Neural cell (in vitro differentiated cells): ENCODE data around the gene LCE1E. TPM values are rescaled to one million over a fixed set of nuclear protein-coding genes. Genes with fewer than 3 reads are reported as not detected.

Experiments used
- H2AFZ ChIP-seq: fragments of 200-600, 300-800 bp; sonication (generic), shearing (Covaris generic); 2 replicates; pipeline ENCODE4 v1.6.0; 2014; ENCODE audit warnings: low read depth, mild to moderate bottlenecking, antibody characterized with exemption, low read length, moderate library complexity
- H3F3A ChIP-seq: fragments of 200-600 bp; shearing (Covaris generic); 2 replicates; pipeline ENCODE4 v1.6.1; 2016; ENCODE audit warnings: mild to moderate bottlenecking, moderate library complexity, mixed read lengths, antibody characterized with exemption, low read length; ENCODE audit not compliant: insufficient read depth, poor library complexity, severe bottlenecking
- H3K27ac ChIP-seq: fragments of 200-600, 300-800 bp; sonication (generic), shearing (Covaris generic); 2 replicates; pipeline ENCODE4 v1.5.1; 2014; ENCODE audit warnings: mild to moderate bottlenecking, low read length, moderate library complexity
- H3K27me3 ChIP-seq: fragments of 300-800, 200-600 bp; sonication (generic), shearing (Covaris generic); 2 replicates; pipeline ENCODE4 v1.6.0; 2014; ENCODE audit warnings: mild to moderate bottlenecking, low read depth, low read length, moderate library complexity; ENCODE audit not compliant: insufficient read depth
- H3K36me3 ChIP-seq: fragments of 300-800, 200-600 bp; sonication (generic), shearing (Covaris generic); 2 replicates; pipeline ENCODE4 v1.5.1; 2014; ENCODE audit warnings: mild to moderate bottlenecking, antibody characterized with exemption, low read length, moderate library complexity; ENCODE audit not compliant: insufficient read depth
- H3K4me2 ChIP-seq: fragments of 300-800, 200-600 bp; sonication (generic), shearing (Covaris generic); 2 replicates; pipeline ENCODE4 v1.6.0; 2014; ENCODE audit warnings: mild to moderate bottlenecking, low read length
- H3K4me3 ChIP-seq: fragments of 300-800, 200-600 bp; sonication (generic), shearing (Covaris generic); 2 replicates; pipeline ENCODE4 v1.5.1; 2014; ENCODE audit warnings: mild to moderate bottlenecking, low read length, moderate library complexity
- H3K79me2 ChIP-seq: fragments of 200-600 bp; shearing (Covaris generic); replicated peaks from 2 replicates; pipeline ENCODE4 v1.6.0; 2014; ENCODE audit warnings: mild to moderate bottlenecking, low read length, moderate library complexity; ENCODE audit not compliant: insufficient read depth
- H3K9ac ChIP-seq: fragments of 300-800, 200-600 bp; sonication (generic), shearing (Covaris generic); 2 replicates; pipeline ENCODE4 v1.6.1; 2016; ENCODE audit warnings: mild to moderate bottlenecking, low read length, mixed read lengths
- H3K9me2 ChIP-seq: fragments of 200-600 bp; shearing (Covaris generic); 2 replicates; pipeline ENCODE4 v1.6.1; 2016; ENCODE audit warnings: mild to moderate bottlenecking, low read length, mixed read lengths; ENCODE audit not compliant: insufficient read depth
- H3K9me3 ChIP-seq: fragments of 200-600, 300-800 bp; sonication (generic), shearing (Covaris generic); 2 replicates; pipeline ENCODE4 v1.6.1; 2016; ENCODE audit warnings: mild to moderate bottlenecking, mixed run types, low read length, moderate library complexity, mixed read lengths
- H4K20me1 ChIP-seq: fragments of 200-600 bp; shearing (Covaris generic); 2 replicates; pipeline ENCODE4 v1.6.1; 2016; ENCODE audit warnings: mild to moderate bottlenecking, mixed run types; ENCODE audit not compliant: insufficient read depth
- CTCF ChIP-seq: fragments of 450-650 bp; IDR thresholded peaks from 2 replicates; pipeline ENCODE4 v1.5.1; 2014; ENCODE audit warnings: antibody characterized with exemption, mild to moderate bottlenecking, moderate library complexity; ENCODE audit not compliant: poor library complexity, severe bottlenecking
- EP300 ChIP-seq: fragments of 450-650 bp; conservative IDR thresholded peaks from 2 replicates; pipeline ENCODE4 v1.6.1; 2014; ENCODE audit warnings: antibody characterized with exemption, mild to moderate bottlenecking, moderate library complexity; ENCODE audit not compliant: poor library complexity, severe bottlenecking
- EZH2 ChIP-seq: fragments of 200-600, 300-800 bp; shearing (Covaris generic), sonication (generic); IDR thresholded peaks from 2 replicates; pipeline ENCODE4 v1.6.1; 2014; ENCODE audit warnings: antibody characterized with exemption, low read length, borderline replicate concordance, mild to moderate bottlenecking; ENCODE audit not compliant: insufficient read depth, poor library complexity, severe bottlenecking
- MXI1 ChIP-seq: fragments of 450-650 bp; conservative IDR thresholded peaks from 2 replicates; pipeline ENCODE4 v1.6.1; 2014; ENCODE audit warnings: antibody characterized with exemption, mild to moderate bottlenecking; ENCODE audit not compliant: poor library complexity, severe bottlenecking
- POLR2AphosphoS5 ChIP-seq: IDR thresholded peaks from 2 replicates; pipeline ENCODE4 v1.6.1; 2012
- RAD21 ChIP-seq: fragments of 450-650 bp; conservative IDR thresholded peaks from 2 replicates; pipeline ENCODE4 v1.6.1; 2014; ENCODE audit warnings: antibody characterized with exemption, mild to moderate bottlenecking, moderate library complexity
- REST ChIP-seq: IDR thresholded peaks from 2 replicates; pipeline ENCODE4 v1.6.1; 2012; ENCODE audit warnings: borderline replicate concordance
- SMC3 ChIP-seq: fragments of 450-650 bp; conservative IDR thresholded peaks from 2 replicates; pipeline ENCODE4 v1.6.1; 2014; ENCODE audit warnings: antibody characterized with exemption, mild to moderate bottlenecking, moderate library complexity; ENCODE audit not compliant: poor library complexity
- TAF1 ChIP-seq: IDR thresholded peaks from 2 replicates; pipeline ENCODE4 v1.6.1; 2012; ENCODE audit warnings: low read depth
- polyA plus RNA-seq: library from polyadenylated mRNA; depleted of rRNA; stranded (reverse); fragments of >200 nt; gene quantifications from 2 replicates; pipeline ENCODE4 v1.2.3, GENCODE V29; 2014

The LCE1E gene
- polyA plus RNA-seq, 1 donor from 2014 or later: not detected

GRCh38 chr1:152795686-152796085 is 9.6 kb downstream of the LCE1E start:
- Histone ChIP-seq H3K36me3 (no peaks in the 10 kb centered on the region), H3F3A (no peaks in the 10 kb centered on the region), H2AFZ (no peak overlapping the region), H3K79me2 (no peaks in the 10 kb centered on the region), H3K9me3 (no peaks in the 10 kb centered on the region), H3K27me3 (no peaks in the 10 kb centered on the region), H3K9ac (no peak overlapping the region), H3K4me3 (no peak overlapping the region), H3K27ac (no peak overlapping the region), H4K20me1 (no peaks in the 10 kb centered on the region), H3K4me2 (no peak overlapping the region), H3K9me2 (no peaks in the 10 kb centered on the region)
- TF ChIP-seq TAF1: no peak
- no peak for TF ChIP-seq EP300
- no peak for TF ChIP-seq EZH2
- TF ChIP-seq RAD21: no peak
- no peak for TF ChIP-seq CTCF
- TF ChIP-seq MXI1: no peak
- TF ChIP-seq POLR2AphosphoS5: no peak
- TF ChIP-seq REST: no peak
- no peak for TF ChIP-seq SMC3

- Histone ChIP-seq H3K27ac (no peak within 1 kb of the TSS), H3K36me3 (no peaks in the 10 kb centered on the region), H3K9me3 (peaks cover 3% of the 10 kb centered on the region), H2AFZ (no peak within 1 kb of the TSS), H3K4me2 (no peak within 1 kb of the TSS), H3K79me2 (no peaks in the 10 kb centered on the region), H3K9me2 (no peaks in the 10 kb centered on the region), H3F3A (no peaks in the 10 kb centered on the region), H3K27me3 (no peaks in the 10 kb centered on the region), H4K20me1 (no peaks in the 10 kb centered on the region), H3K9ac (no peak within 1 kb of the TSS), H3K4me3 (no peak within 1 kb of the TSS)
- TF ChIP-seq SMC3 (no peak), TAF1 (no peak), REST (no peak), MXI1 (no peak), RAD21 (no peak), EZH2 (no peak), EP300 (no peak), POLR2AphosphoS5 (no peak), CTCF (no peak)
Measured at GRCh38 chr1:152796421-152796820, 10.4 kb downstream of the LCE1E start, which contains the start of gene LCE1D. TSS of gene LCE1D (plus strand) at chr1:152796721. CDS start at chr1:152797795, 1,074 bp downstream.
